ENCODE results near the gene ADGRA3.

DNA sequence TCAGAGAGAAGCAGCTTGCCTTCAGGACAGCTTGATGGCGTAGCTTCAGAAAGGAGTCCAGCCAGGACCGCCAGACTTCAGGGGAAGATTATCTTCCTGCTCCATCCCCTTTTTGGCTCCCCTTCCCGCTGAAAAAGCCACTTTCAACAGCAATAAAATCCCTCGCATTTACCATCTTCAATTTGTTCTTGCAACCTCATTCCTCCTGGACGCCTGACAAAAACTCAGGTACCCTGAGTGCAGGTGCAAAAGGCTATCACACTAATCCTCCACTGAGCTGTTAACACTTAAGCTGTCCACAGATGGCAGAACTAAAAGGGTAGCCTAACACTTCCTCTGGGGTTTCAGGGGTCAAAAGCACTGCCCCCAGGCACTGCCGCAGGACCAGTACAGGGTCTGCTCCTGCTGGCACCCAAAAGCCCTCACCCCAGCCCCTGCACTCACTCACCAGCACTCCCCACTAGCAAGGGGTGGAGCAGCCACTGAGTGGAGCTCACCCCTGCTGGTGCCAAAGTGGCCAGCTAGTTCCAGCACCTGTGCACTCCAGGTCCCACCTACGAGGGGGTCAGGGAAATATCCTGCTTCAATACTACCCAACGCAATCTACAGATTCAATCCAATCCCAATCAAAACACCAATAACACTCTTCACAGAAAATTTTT lies 145.8 kb downstream of the ADGRA3 start:
- no peak for TF ChIP-seq POLR2AphosphoS5 (IDR thresholded peaks at IDR 0.05; ENCODE audit: low read depth, low read length)
- TF ChIP-seq FOXP2 (optimal IDR thresholded peaks at IDR 0.05; ENCODE audit: borderline replicate concordance, extremely low read depth, extremely low read length, insufficient read depth): no peak
